HCT116 (cell line): ENCODE measurements around the gene MORN1. TPM values are rescaled to one million over a fixed set of nuclear protein-coding genes. Genes with fewer than 3 reads are reported as not detected.
A peak's percentile ranks its signal among the peaks of the same experiment; 100 is the strongest.

ENCODE experiments used
- ATAC-seq: fragments of 200-7000 bp; cut with Tn5 transposase; 2 replicates; pipeline ENCODE4 v1.9.1; 2020; ENCODE audit warnings: mild to moderate bottlenecking, moderate library complexity
- BruUV-seq: library from RNA; stranded (reverse); fragments of 400-500 nt; replicated peaks from 2 replicates; lab custom pipeline; 2021; lab: Mats Ljungman, UMichigan
- CTCF ChIA-PET: fragments of 300-600 bp; sonication (Branson Sonifier 250); formaldehyde crosslinking; loops from one replicate; lab custom pipeline; 2021; ENCODE audit warnings: antibody characterized with exemption; lab: Charles Lee
- POLR2A ChIA-PET: fragments of 300-600, 350-600 bp; sonication (Branson Sonifier 250); formaldehyde crosslinking; loops from one replicate; lab custom pipeline; 2021; ENCODE audit warnings: antibody characterized with exemption; lab: Charles Lee
- RAD21 ChIA-PET, 2 experiments: fragments of 300-600 bp; sonication (Branson Sonifier 250); formaldehyde crosslinking; loops; one replicate each; lab custom pipeline; 2023; ENCODE audit warnings: low total read pairs in 2 of 2; ENCODE audit not compliant: uncharacterized antibody in 2 of 2, unreplicated experiment in 2 of 2, low non-redundant PET in 1 of 2; lab: Charles Lee
- DNase-seq: peaks from one replicate; pipeline ENCODE4 v3.0.0-alpha.2; 2010; ENCODE audit warnings: low read depth, low spot score
- H2AFZ ChIP-seq: fragments of 200-600 bp; shearing (Covaris generic), sonication (generic); 2 replicates; pipeline ENCODE4 v1.6.1; 2017; ENCODE audit warnings: low read depth, mixed run types, mixed read lengths, antibody characterized with exemption, low read length; ENCODE audit not compliant: poor library complexity, severe bottlenecking
- H3K27ac ChIP-seq: 2 replicates; pipeline ENCODE4 v1.5.1; 2012; ENCODE audit warnings: low read depth, low read length
- H3K27me3 ChIP-seq: fragments of 200-600 bp; sonication (generic); 2 replicates; pipeline ENCODE4 v1.6.1; 2016; ENCODE audit warnings: mixed run types, low read length, mixed read lengths; ENCODE audit not compliant: insufficient read depth
- H3K36me3 ChIP-seq, 2 experiments: fragments of 200-500 bp in 1 of 2; fragments of 200-600 bp in 1 of 2; sonication (Bioruptor generic) in 1 of 2; sonication (generic) in 1 of 2; 2 replicates each; pipeline versions ENCODE4 v1.5.1 to v1.6.1; 2014 to 2016; ENCODE audit warnings: low read length in 2 of 2, inconsistent platforms in 1 of 2, mixed read lengths in 1 of 2, mixed run types in 1 of 2; ENCODE audit not compliant: insufficient read depth in 2 of 2, control insufficient read depth in 1 of 2
- H3K4me1 ChIP-seq, 2 experiments: fragments of 200-600 bp in 1 of 2; sonication (generic) in 1 of 2; 2 replicates each; pipeline versions ENCODE4 v1.5.1 to v1.6.1; 2012 to 2017; ENCODE audit warnings: low read length in 2 of 2, inconsistent platforms in 1 of 2, mild to moderate bottlenecking in 1 of 2, mixed read lengths in 1 of 2, mixed run types in 1 of 2, moderate library complexity in 1 of 2; ENCODE audit not compliant: insufficient read depth in 2 of 2, control insufficient read depth in 1 of 2
- H3K4me2 ChIP-seq: fragments of 200-600 bp; sonication (generic); 2 replicates; pipeline ENCODE4 v1.6.1; 2017; ENCODE audit warnings: mixed run types, low read length, mixed read lengths
- H3K4me3 ChIP-seq, 2 experiments: fragments of 200-600 bp in 1 of 2; sonication (generic) in 1 of 2; replicated peaks in 1 of 2; 2 replicates each; pipeline ENCODE4 v1.5.1; 2011 to 2016; ENCODE audit warnings: low read length in 2 of 2, control low read depth in 1 of 2, low read depth in 1 of 2, mild to moderate bottlenecking in 1 of 2, mixed read lengths in 1 of 2, mixed run types in 1 of 2
- H3K79me2 ChIP-seq: fragments of 200-600 bp; sonication (generic); 2 replicates; pipeline ENCODE4 v1.6.1; 2017; ENCODE audit warnings: mild to moderate bottlenecking, mixed run types, low read length, moderate library complexity, mixed read lengths; ENCODE audit not compliant: insufficient read depth
- H3K9ac ChIP-seq: fragments of 200-600 bp; sonication (generic); 2 replicates; pipeline ENCODE4 v1.6.1; 2016; ENCODE audit warnings: low read length, mixed read lengths
- H3K9me2 ChIP-seq: fragments of 200-600 bp; sonication (generic), shearing (Covaris generic); 2 replicates; pipeline ENCODE4 v1.6.1; 2017; ENCODE audit warnings: mixed run types, mild to moderate bottlenecking, moderate library complexity; ENCODE audit not compliant: insufficient read depth
- H3K9me3 ChIP-seq, 2 experiments: fragments of 200-500 bp in 1 of 2; fragments of 200-600 bp in 1 of 2; sonication (Bioruptor generic) in 1 of 2; sonication (generic) in 1 of 2; 2 replicates each; pipeline ENCODE4 v1.6.1; 2014 to 2017; ENCODE audit warnings: low read length in 2 of 2, mixed read lengths in 2 of 2, inconsistent platforms in 1 of 2, low read depth in 1 of 2, mild to moderate bottlenecking in 1 of 2, mixed run types in 1 of 2, moderate library complexity in 1 of 2; ENCODE audit not compliant: control insufficient read depth in 1 of 2, insufficient read depth in 1 of 2
- H4K20me1 ChIP-seq: fragments of 200-600 bp; sonication (generic), shearing (Covaris generic); 2 replicates; pipeline ENCODE4 v1.6.1; 2017; ENCODE audit warnings: mixed run types, mild to moderate bottlenecking, moderate library complexity; ENCODE audit not compliant: insufficient read depth
- POLR2AphosphoS5 ChIP-seq: IDR thresholded peaks from 2 replicates; pipeline ENCODE4 v1.6.1; 2011; ENCODE audit warnings: mild to moderate bottlenecking, low read depth, low read length, moderate library complexity
- ZFX ChIP-seq: fragments of 450-650 bp; IDR thresholded peaks from 2 replicates; pipeline ENCODE4 v1.6.1; 2017
- ZNF274 ChIP-seq: fragments of 200-500 bp; sonication (Bioruptor generic); IDR thresholded peaks from 2 replicates; pipeline ENCODE4 v1.6.1; 2014; ENCODE audit warnings: mild to moderate bottlenecking, low read depth, low read length, inconsistent platforms
- intact Hi-C: fragments of 100-400 bp; cut with micrococcal nuclease; formaldehyde crosslinking; loops from 2 replicates; pipeline ENCODE4 v1.10.0; 2022
- total RNA-seq: library from RNA; stranded (reverse); gene quantifications from one replicate; pipeline ENCODE4 v1.2.1, GENCODE V29; 2021; ENCODE audit not compliant: unreplicated experiment
- TF ChIP-seq, protein P1 (sequence below), 3 experiments: fragments of 200-600 bp in 1 of 3; sonication (generic) in 1 of 3; IDR thresholded peaks in 2 of 3; conservative IDR thresholded peaks in 1 of 3; 2 replicates each; pipeline ENCODE4 v1.5.1; 2012 to 2017; ENCODE audit warnings: low read depth in 2 of 3, low read length in 2 of 3, antibody characterized with exemption in 1 of 3, borderline replicate concordance in 1 of 3, control low read depth in 1 of 3, mild to moderate bottlenecking in 1 of 3, mixed read lengths in 1 of 3, mixed run types in 1 of 3, moderate library complexity in 1 of 3; ENCODE audit not compliant: insufficient read depth in 1 of 3

Gene MORN1
- total RNA-seq, 1 experiment from 2014 or later = 21.4 TPM

DNA sequence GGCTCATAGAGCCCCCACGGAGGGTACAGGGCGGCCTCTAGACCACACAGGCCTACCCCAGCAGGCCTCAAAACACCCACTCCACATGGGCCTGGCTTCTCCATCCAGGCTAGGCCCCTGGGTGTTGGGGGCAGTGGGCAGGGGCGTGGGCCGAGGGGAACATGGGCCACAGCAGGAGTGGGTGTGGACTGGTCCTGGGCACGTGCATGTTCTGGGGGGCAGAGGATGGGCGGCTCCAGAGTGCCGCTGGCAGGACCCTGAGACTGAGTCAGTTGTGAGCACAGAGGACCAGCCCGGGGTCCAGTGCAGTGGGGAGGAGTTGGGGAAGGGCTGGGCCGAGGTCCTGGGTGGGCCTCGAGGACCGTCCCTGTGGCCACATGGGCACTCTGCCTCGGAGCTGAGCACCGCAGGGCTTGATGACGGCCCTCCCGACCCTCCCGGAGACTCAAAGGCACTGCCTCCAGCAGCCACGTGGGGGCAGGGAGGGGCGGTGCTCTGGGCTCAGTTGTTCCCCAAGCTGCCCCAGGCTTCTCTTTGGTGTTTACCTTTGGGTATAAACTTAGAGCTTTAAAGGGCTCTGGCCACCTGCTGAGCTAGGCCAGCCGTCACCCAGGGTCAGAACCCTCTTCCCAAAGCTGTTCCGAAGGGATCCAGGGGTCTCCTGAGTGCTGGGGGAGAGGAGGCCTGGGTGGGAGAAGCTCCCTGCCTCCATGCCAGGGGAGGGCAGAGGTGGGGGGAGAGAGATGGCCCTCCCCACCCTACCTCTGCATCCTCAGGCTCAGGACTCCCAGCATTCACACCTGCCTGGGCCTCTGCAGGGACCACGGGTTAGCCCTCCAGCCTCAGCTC, 79.9 kb downstream of the MORN1 start:
- no peaks in the 10 kb centered on the region for H4K20me1 ChIP-seq
- H3K9me3 ChIP-seq = no peaks in the 10 kb centered on the region
- no peaks in the 10 kb centered on the region for H3K79me2 ChIP-seq
- peak overlapping the region; percentile 23; the same call in 1 of the 2 replicates for H3K9ac ChIP-seq
- intact Hi-C loops = no loop called here
- H3K4me1 ChIP-seq = peaks cover 16 to 48% of the 10 kb centered on the region in 2 experiments
- BruUV-seq = no TSS peak
- peak; percentile 71 for ATAC-seq
- DNase-seq = peak; percentile 31
- RAD21 ChIA-PET = interaction anchor here in 1 of 2 experiments (1.3 kb wide), 1 partner anchor 70 kb away, joined by 3 read pairs; no protein-coding TSS in a partner anchor
- peak overlapping the region; percentile 43 for H3K4me2 ChIP-seq
- POLR2A ChIA-PET = interaction anchor here (0.7 to 0.9 kb wide), 2 partner anchors 106 to 116 kb away, joined by 3 to 4 read pairs; partner anchors contain the start of gene FAAP20
- CTCF ChIA-PET = interaction anchor here (1.3 to 3.1 kb wide), 2 partner anchors 70 to 117 kb away, joined by 5 to 13 read pairs; partner anchors contain the start of gene FAAP20
- H3K4me3 ChIP-seq = no peak overlapping the region
- H2AFZ ChIP-seq = no peak overlapping the region
- no peaks in the 10 kb centered on the region for H3K9me2 ChIP-seq
- no peaks in the 10 kb centered on the region for H3K27me3 ChIP-seq
- peaks cover 4 to 10% of the 10 kb centered on the region in 2 experiments; a peak in 3 of 4 replicates for H3K36me3 ChIP-seq
- TF ChIP-seq ZFX (peak; percentile 49; the same call in 1 of the 2 replicates), POLR2AphosphoS5 (0 out of 2 replicates have a peak, but pooled peaks have one; percentile 22), ZNF274 (no peak)
- TF ChIP-seq, protein P1, sequence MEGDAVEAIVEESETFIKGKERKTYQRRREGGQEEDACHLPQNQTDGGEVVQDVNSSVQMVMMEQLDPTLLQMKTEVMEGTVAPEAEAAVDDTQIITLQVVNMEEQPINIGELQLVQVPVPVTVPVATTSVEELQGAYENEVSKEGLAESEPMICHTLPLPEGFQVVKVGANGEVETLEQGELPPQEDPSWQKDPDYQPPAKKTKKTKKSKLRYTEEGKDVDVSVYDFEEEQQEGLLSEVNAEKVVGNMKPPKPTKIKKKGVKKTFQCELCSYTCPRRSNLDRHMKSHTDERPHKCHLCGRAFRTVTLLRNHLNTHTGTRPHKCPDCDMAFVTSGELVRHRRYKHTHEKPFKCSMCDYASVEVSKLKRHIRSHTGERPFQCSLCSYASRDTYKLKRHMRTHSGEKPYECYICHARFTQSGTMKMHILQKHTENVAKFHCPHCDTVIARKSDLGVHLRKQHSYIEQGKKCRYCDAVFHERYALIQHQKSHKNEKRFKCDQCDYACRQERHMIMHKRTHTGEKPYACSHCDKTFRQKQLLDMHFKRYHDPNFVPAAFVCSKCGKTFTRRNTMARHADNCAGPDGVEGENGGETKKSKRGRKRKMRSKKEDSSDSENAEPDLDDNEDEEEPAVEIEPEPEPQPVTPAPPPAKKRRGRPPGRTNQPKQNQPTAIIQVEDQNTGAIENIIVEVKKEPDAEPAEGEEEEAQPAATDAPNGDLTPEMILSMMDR (IDR thresholded peaks at IDR 0.05 in 2 of 3, conservative IDR thresholded peaks at IDR 0.05 in 1 of 3; ENCODE audit: borderline replicate concordance in 1 of 3, insufficient read depth in 1 of 3, low read depth in 2 of 3, low read length in 2 of 3) = peak in 2 of 3 experiments; percentile 32 to 50; a peak in 3 of 6 replicates
- H3K27ac ChIP-seq = peak overlapping the region; percentile 56; the same call in 1 of the 2 replicates
